LNCaP clone FGC (cell line): ENCODE data around the gene CRYBG3.
"Not testable (repeated sequence)": the region's sequence is repeated elsewhere in the genome, so short reads cannot be mapped to it uniquely, and the experiment has no call there.

ENCODE experiments used
- DNase-seq: peaks from one replicate; pipeline ENCODE4 v3.0.0-alpha.2; 2011; ENCODE audit warnings: low read depth
- H3K4me3 ChIP-seq: 2 replicates; pipeline ENCODE4 v1.5.1; 2011; ENCODE audit warnings: mild to moderate bottlenecking, low read depth, low read length, control low read depth
- TF ChIP-seq, protein P1 (sequence below): IDR thresholded peaks from 2 replicates; pipeline ENCODE4 v1.5.1; 2012; ENCODE audit warnings: mild to moderate bottlenecking; ENCODE audit not compliant: control insufficient read depth, insufficient read depth; ENCODE audit errors: extremely low read depth

Gene CRYBG3

GRCh38 chr3:97823046-97824004, 1.5 kb downstream of the CRYBG3 start:
- no peak for DNase-seq
- TF ChIP-seq, protein P1, sequence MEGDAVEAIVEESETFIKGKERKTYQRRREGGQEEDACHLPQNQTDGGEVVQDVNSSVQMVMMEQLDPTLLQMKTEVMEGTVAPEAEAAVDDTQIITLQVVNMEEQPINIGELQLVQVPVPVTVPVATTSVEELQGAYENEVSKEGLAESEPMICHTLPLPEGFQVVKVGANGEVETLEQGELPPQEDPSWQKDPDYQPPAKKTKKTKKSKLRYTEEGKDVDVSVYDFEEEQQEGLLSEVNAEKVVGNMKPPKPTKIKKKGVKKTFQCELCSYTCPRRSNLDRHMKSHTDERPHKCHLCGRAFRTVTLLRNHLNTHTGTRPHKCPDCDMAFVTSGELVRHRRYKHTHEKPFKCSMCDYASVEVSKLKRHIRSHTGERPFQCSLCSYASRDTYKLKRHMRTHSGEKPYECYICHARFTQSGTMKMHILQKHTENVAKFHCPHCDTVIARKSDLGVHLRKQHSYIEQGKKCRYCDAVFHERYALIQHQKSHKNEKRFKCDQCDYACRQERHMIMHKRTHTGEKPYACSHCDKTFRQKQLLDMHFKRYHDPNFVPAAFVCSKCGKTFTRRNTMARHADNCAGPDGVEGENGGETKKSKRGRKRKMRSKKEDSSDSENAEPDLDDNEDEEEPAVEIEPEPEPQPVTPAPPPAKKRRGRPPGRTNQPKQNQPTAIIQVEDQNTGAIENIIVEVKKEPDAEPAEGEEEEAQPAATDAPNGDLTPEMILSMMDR = no peak
- peak overlapping the region; percentile 79 for H3K4me3 ChIP-seq

DNA sequence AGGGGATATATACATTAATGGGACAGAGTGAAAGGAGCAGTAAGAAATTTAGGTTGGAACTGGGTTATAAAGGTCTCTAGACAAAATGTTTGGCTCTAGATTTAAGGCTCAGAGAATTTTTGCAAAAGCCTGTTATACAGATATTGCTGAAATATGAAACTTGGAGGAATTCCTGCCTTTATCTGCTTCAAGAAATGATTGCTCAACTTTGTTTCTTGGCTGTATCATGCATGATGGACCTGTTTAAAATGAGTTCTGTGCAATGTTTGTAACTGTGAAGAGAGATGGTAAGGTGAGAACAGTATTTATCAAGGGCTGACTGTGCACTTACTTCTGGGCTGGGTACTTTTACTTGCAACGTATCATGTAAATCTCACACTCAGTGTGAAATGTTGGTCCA, 3.3 kb downstream of the CRYBG3 start:
- H3K4me3 ChIP-seq = no peak overlapping the region
- TF ChIP-seq, protein P1 = no peak
- DNase-seq = no peak

GRCh38 chr3:97827741-97828471, 6.1 kb downstream of the CRYBG3 start:
- TF ChIP-seq, protein P1 = no peak
- DNase-seq = no peak
- H3K4me3 ChIP-seq = no peak overlapping the region

- TF ChIP-seq, protein P1 = no peak
- no peak overlapping the region for H3K4me3 ChIP-seq
- no peak for DNase-seq
These were observed 7.4 kb downstream of the CRYBG3 start for GRCh38 chr3:97829198-97829597.

- TF ChIP-seq, protein P1 = no peak
- H3K4me3 ChIP-seq = no peak overlapping the region
- no peak for DNase-seq
These were observed 8.8 kb downstream of the CRYBG3 start for GRCh38 chr3:97830638-97831037.

GRCh38 chr3:97831140-97831539, 9.3 kb downstream of the CRYBG3 start:
- no peak overlapping the region for H3K4me3 ChIP-seq
- TF ChIP-seq, protein P1 = no peak
- DNase-seq = no peak

DNA sequence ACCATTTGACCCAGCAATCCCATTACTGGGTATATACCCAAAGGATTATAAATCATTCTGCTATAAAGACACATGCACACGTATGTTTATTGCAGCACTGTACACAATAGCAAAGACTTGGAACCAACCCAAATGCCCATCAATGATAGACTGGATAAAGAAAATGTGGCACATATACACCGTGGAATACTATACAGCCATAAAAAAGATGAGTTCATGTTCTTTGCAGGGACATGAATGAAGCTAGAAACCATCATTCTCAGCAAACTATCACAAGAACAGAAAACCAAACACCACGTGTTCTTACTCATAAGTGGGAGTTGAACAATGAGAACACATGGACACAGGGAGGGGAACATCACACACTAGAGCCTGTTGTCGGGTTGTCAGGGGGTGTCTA, 11.4 kb downstream of the CRYBG3 start:
- not testable (repeated sequence) for H3K4me3 ChIP-seq, DNase-seq
